H9 (cell line): ENCODE data around the gene CD19. TPM values are rescaled to one million over a fixed set of nuclear protein-coding genes. Genes with fewer than 3 reads are reported as not detected.

Source experiments
- DNase-seq: peaks from one replicate; pipeline ENCODE4 v3.0.0-alpha.2; 2017
- H2AFZ ChIP-seq: one replicate; pipeline ENCODE4 v1.6.1; 2013; ENCODE audit warnings: mild to moderate bottlenecking, low read length, control low read depth, moderate library complexity
- H2AK5ac ChIP-seq: 2 replicates; pipeline ENCODE4 v1.6.1; 2013; ENCODE audit warnings: low read length, control low read depth, mixed read lengths; ENCODE audit not compliant: insufficient read length
- H2BK120ac ChIP-seq: one replicate; pipeline ENCODE4 v1.6.1; 2013; ENCODE audit warnings: low read depth, mild to moderate bottlenecking, low read length, control low read depth, inconsistent platforms; ENCODE audit not compliant: poor library complexity, severe bottlenecking
- H2BK12ac ChIP-seq: 2 replicates; pipeline ENCODE4 v1.6.1; 2013; ENCODE audit warnings: low read length, control low read depth, mixed read lengths, low read depth; ENCODE audit not compliant: insufficient read length
- H2BK15ac ChIP-seq: 2 replicates; pipeline ENCODE4 v1.6.1; 2013; ENCODE audit warnings: low read depth, low read length, control low read depth
- H2BK20ac ChIP-seq: one replicate; pipeline ENCODE4 v1.6.1; 2013; ENCODE audit warnings: low read depth, mild to moderate bottlenecking, low read length, control low read depth, inconsistent platforms; ENCODE audit not compliant: poor library complexity, severe bottlenecking
- H2BK5ac ChIP-seq: 2 replicates; pipeline ENCODE4 v1.6.1; 2013; ENCODE audit warnings: low read length, control low read depth, mixed read lengths; ENCODE audit not compliant: insufficient read length
- H3K14ac ChIP-seq: 2 replicates; pipeline ENCODE4 v1.6.1; 2013; ENCODE audit warnings: low read length, control low read depth; ENCODE audit not compliant: insufficient read depth
- H3K18ac ChIP-seq: 2 replicates; pipeline ENCODE4 v1.6.1; 2013; ENCODE audit warnings: low read depth, mild to moderate bottlenecking, mixed read lengths, low read length, control low read depth; ENCODE audit not compliant: insufficient read length
- H3K23ac ChIP-seq: 2 replicates; pipeline ENCODE4 v1.6.1; 2013; ENCODE audit warnings: low read length, control low read depth, mixed read lengths, low read depth; ENCODE audit not compliant: insufficient read length
- H3K23me2 ChIP-seq: 2 replicates; pipeline ENCODE4 v1.6.1; 2013; ENCODE audit warnings: low read depth, mild to moderate bottlenecking, mixed read lengths, low read length, control low read depth; ENCODE audit not compliant: insufficient read length, poor library complexity, severe bottlenecking
- H3K27ac ChIP-seq: 2 replicates; pipeline ENCODE4 v1.5.1; 2013; ENCODE audit warnings: low read length, control low read depth, mixed read lengths, low read depth; ENCODE audit not compliant: insufficient read length
- H3K27me3 ChIP-seq: 2 replicates; pipeline ENCODE4 v1.6.1; 2013; ENCODE audit warnings: low read length, control low read depth, inconsistent platforms; ENCODE audit not compliant: insufficient read depth
- H3K4ac ChIP-seq: 2 replicates; pipeline ENCODE4 v1.6.1; 2013; ENCODE audit warnings: low read depth, mild to moderate bottlenecking, control low read depth, inconsistent platforms, low read length, moderate library complexity
- H3K4me1 ChIP-seq: 2 replicates; pipeline ENCODE4 v1.6.1; 2013; ENCODE audit warnings: low read length, control low read depth, inconsistent platforms; ENCODE audit not compliant: insufficient read depth
- H3K4me2 ChIP-seq: 2 replicates; pipeline ENCODE4 v1.6.1; 2013; ENCODE audit warnings: low read length, control low read depth, mixed read lengths; ENCODE audit not compliant: insufficient read length, insufficient read depth
- H3K56ac ChIP-seq: 2 replicates; pipeline ENCODE4 v1.6.1; 2013; ENCODE audit warnings: low read depth, mild to moderate bottlenecking, mixed read lengths, low read length, control low read depth; ENCODE audit not compliant: insufficient read length
- H3K79me1 ChIP-seq: 2 replicates; pipeline ENCODE4 v1.6.1; 2013; ENCODE audit warnings: low read depth, mild to moderate bottlenecking, moderate library complexity, low read length, control low read depth, inconsistent platforms; ENCODE audit not compliant: insufficient read depth, poor library complexity, severe bottlenecking
- H3K79me2 ChIP-seq: 2 replicates; pipeline ENCODE4 v1.6.1; 2013; ENCODE audit warnings: low read length, control low read depth, inconsistent platforms; ENCODE audit not compliant: insufficient read depth
- H3K9ac ChIP-seq: 2 replicates; pipeline ENCODE4 v1.6.1; 2013; ENCODE audit warnings: low read length, control low read depth, mixed read lengths; ENCODE audit not compliant: insufficient read length; ENCODE audit errors: extremely low read depth
- H3K9me3 ChIP-seq: one replicate; pipeline ENCODE4 v1.6.1; 2013; ENCODE audit warnings: low read depth, low read length, inconsistent platforms; ENCODE audit not compliant: control insufficient read depth
- H3T11ph ChIP-seq: one replicate; pipeline ENCODE4 v1.6.1; 2013; ENCODE audit warnings: mild to moderate bottlenecking, low read length, control low read depth, inconsistent platforms
- H4K20me1 ChIP-seq: one replicate; pipeline ENCODE4 v1.6.1; 2013; ENCODE audit not compliant: control insufficient read depth, insufficient read length, insufficient read depth
- H4K5ac ChIP-seq: 2 replicates; pipeline ENCODE4 v1.6.1; 2013; ENCODE audit warnings: low read depth, mild to moderate bottlenecking, mixed read lengths, low read length, control low read depth; ENCODE audit not compliant: insufficient read length
- H4K8ac ChIP-seq: replicated peaks from 2 replicates; pipeline ENCODE4 v1.6.1; 2013; ENCODE audit warnings: low read length, control low read depth, mixed read lengths, low read depth; ENCODE audit not compliant: insufficient read length
- H4K91ac ChIP-seq: 2 replicates; pipeline ENCODE4 v1.6.1; 2013; ENCODE audit warnings: low read depth, mild to moderate bottlenecking, moderate library complexity, mixed read lengths, low read length, control low read depth; ENCODE audit not compliant: insufficient read length
- H3K27ac Mint-ChIP-seq, 3 experiments: 2 replicates in 2 of 3; 3 replicates in 1 of 3; pipeline ENCODE4 v1.8.0; 2020 to 2021; ENCODE audit warnings: mixed read lengths in 3 of 3, mild to moderate bottlenecking in 1 of 3, moderate library complexity in 1 of 3
- H3K27me3 Mint-ChIP-seq: 2 replicates; pipeline ENCODE4 v1.8.0; 2021; ENCODE audit warnings: low read depth, mild to moderate bottlenecking, moderate library complexity, mixed read lengths
- H3K36me3 Mint-ChIP-seq, 3 experiments: 2 replicates in 2 of 3; 3 replicates in 1 of 3; pipeline ENCODE4 v1.8.0; 2020 to 2021; ENCODE audit warnings: low read depth in 3 of 3, mixed read lengths in 3 of 3; ENCODE audit not compliant: insufficient read depth in 1 of 3
- H3K4me1 Mint-ChIP-seq, 2 experiments: 2 replicates each; pipeline ENCODE4 v1.8.0; 2020; ENCODE audit warnings: mixed read lengths in 2 of 2
- H3K4me3 Mint-ChIP-seq, 2 experiments: 2 replicates in 1 of 2; 3 replicates in 1 of 2; pipeline ENCODE4 v1.8.0; 2020 to 2021; ENCODE audit warnings: mild to moderate bottlenecking in 2 of 2, mixed read lengths in 2 of 2, moderate library complexity in 1 of 2
- H3K9me3 Mint-ChIP-seq, 2 experiments: 2 replicates in 1 of 2; 3 replicates in 1 of 2; pipeline ENCODE4 v1.8.0; 2020; ENCODE audit warnings: mild to moderate bottlenecking in 2 of 2, mixed read lengths in 2 of 2, moderate library complexity in 1 of 2
- CTCF ChIP-seq: fragments of 200-600 bp; sonication (generic); conservative IDR thresholded peaks from 3 replicates; pipeline ENCODE4 v1.8.0; 2021; ENCODE audit warnings: antibody characterized with exemption, mild to moderate bottlenecking
- WGBS: extraction: QIAGEN DNeasy Blood & Tissue Kit; methylation state at CpG from one replicate; pipeline ENCODE4 v1.1.7; 2013; ENCODE audit warnings: missing lambda C conversion rate, low lambda C conversion rate, mixed read lengths; ENCODE audit not compliant: insufficient read length; ENCODE audit errors: extremely low coverage; 5-methylcytosine and 5-hydroxymethylcytosine counted together
- total RNA-seq: library from RNA; stranded (reverse); gene quantifications from 2 replicates; pipeline ENCODE4 v1.2.1, GENCODE V29; 2021

CD19 gene
- total RNA-seq, 1 experiment from 2014 or later = 0.50 TPM

- H3K27ac Mint-ChIP-seq = no peak overlapping the region
- Histone ChIP-seq H2BK5ac (no peak overlapping the region), H3K79me1 (no peaks in the 10 kb centered on the region), H2BK120ac (no peak overlapping the region), H3K18ac (no peak overlapping the region), H2BK20ac (no peak overlapping the region), H2BK15ac (no peak overlapping the region), H2AK5ac (no peak overlapping the region), H3K79me2 (no peaks in the 10 kb centered on the region), H4K91ac (no peak overlapping the region), H3K27me3 (no peaks in the 10 kb centered on the region), H4K5ac (no peak overlapping the region), H3K9me3 (no peaks in the 10 kb centered on the region), H3K56ac (no peak overlapping the region), H3K23me2 (no peaks in the 10 kb centered on the region), H4K20me1 (no peaks in the 10 kb centered on the region), H3K4me1 (no peaks in the 10 kb centered on the region), H3K27ac (no peak overlapping the region), H3K23ac (no peak overlapping the region), H2BK12ac (no peak overlapping the region), H3T11ph (no peak overlapping the region), H3K4ac (no peak overlapping the region), H3K4me2 (no peak overlapping the region), H3K9ac (no peak overlapping the region), H4K8ac (no peak overlapping the region), H3K14ac (no peak overlapping the region; the same call in 1 of the 2 replicates), H2AFZ (no peak overlapping the region)
- H3K9me3 Mint-ChIP-seq = no peaks in the 10 kb centered on the region
- H3K27me3 Mint-ChIP-seq = no peaks in the 10 kb centered on the region
- no peak for DNase-seq
- no peaks in the 10 kb centered on the region; a peak in 1 of 4 replicates for H3K4me1 Mint-ChIP-seq
- TF ChIP-seq CTCF = no peak
- peaks cover 0 to 7% (median 0%) of the 10 kb centered on the region in 3 experiments; a peak in 1 of 7 replicates for H3K36me3 Mint-ChIP-seq
- no CpG with 5 or more reads among the region's 29 CpGs for WGBS
- no peak overlapping the region for H3K4me3 Mint-ChIP-seq
These were observed 28.3 kb upstream of the CD19 start for GRCh38 chr16:28903344-28904042.
